Measurements from ENCODE around the gene CHML. TPM values are rescaled to one million over a fixed set of nuclear protein-coding genes. Genes with fewer than 3 reads are reported as not detected.

Gene CHML
- total and polyA plus RNA-seq, 8 donors = 1.1 to 26.4 (median 2.8) TPM

GRCh38 chr1:241635556-241636152, 4.5 kb downstream of the CHML start:
- intact Hi-C loops (cut with DNase I; ENCODE audit: low total_unique reads) = no loop called here
- no peak overlapping the region for H3K4me3 ChIP-seq
- TF ChIP-seq CTCF (IDR thresholded peaks at IDR 0.05) (no peak), POLR2AphosphoS5 (IDR thresholded peaks at IDR 0.05) (no peak), POLR2A (IDR thresholded peaks at IDR 0.05) (no peak), EP300 (IDR thresholded peaks at IDR 0.05) (no peak)
- H3K27me3 ChIP-seq = no peaks in the 10 kb centered on the region
- H3K9me3 ChIP-seq = no peaks in the 10 kb centered on the region
- H3K36me3 ChIP-seq = peaks cover 0 to 19% (median 11%) of the 10 kb centered on the region in 4 donors
- H3K4me1 ChIP-seq = peaks cover 2 to 38% (median 25%) of the 10 kb centered on the region in 4 donors
- no peak for DNase-seq
- 88 to 94% (median 92%) methylated on average over 4 of the region's 4 CpGs for WGBS, 5 donors
- no peak overlapping the region for H3K27ac ChIP-seq

- DNase-seq = no peak
- H3K36me3 ChIP-seq = peaks cover 0 to 19% (median 11%) of the 10 kb centered on the region in 4 donors
- WGBS, 5 donors = 91 to 97% (median 94%) methylated on average over 3 of the region's 3 CpGs
Measured at GRCh38 chr1:241632987-241633386, 7.2 kb downstream of the CHML start.

GRCh38 chr1:241631674-241632073, 8.5 kb downstream of the CHML start:
- intact Hi-C loops (cut with DNase I; ENCODE audit: low total_unique reads) = no loop called here
- Histone ChIP-seq H3K9me3 (no peaks in the 10 kb centered on the region), H3K36me3 (peaks cover 0 to 19% (median 11%) of the 10 kb centered on the region in 4 donors), H3K27ac (no peak overlapping the region), H3K27me3 (no peaks in the 10 kb centered on the region), H3K4me3 (no peak overlapping the region), H3K4me1 (peaks cover 0 to 18% (median under 1%) of the 10 kb centered on the region in 4 donors)
- DNase-seq = no peak
- 55 to 67% (median 58%) methylated on average over 5 of the region's 5 CpGs for WGBS, 5 donors
- TF ChIP-seq EP300 (IDR thresholded peaks at IDR 0.05) (no peak), POLR2A (IDR thresholded peaks at IDR 0.05) (no peak), POLR2AphosphoS5 (IDR thresholded peaks at IDR 0.05) (no peak), CTCF (IDR thresholded peaks at IDR 0.05) (no peak)

More at GRCh38 chr1:241632987-241633386, 7.2 kb downstream of the CHML start:
- no peak for TF ChIP-seq POLR2AphosphoS5 (IDR thresholded peaks at IDR 0.05)
- TF ChIP-seq POLR2A (IDR thresholded peaks at IDR 0.05) = no peak
- TF ChIP-seq CTCF (IDR thresholded peaks at IDR 0.05) = no peak
- no peak for TF ChIP-seq EP300 (IDR thresholded peaks at IDR 0.05)
- intact Hi-C loops (cut with DNase I; ENCODE audit: low total_unique reads) = no loop called here
- Histone ChIP-seq H3K27ac (no peak overlapping the region), H3K9me3 (no peaks in the 10 kb centered on the region), H3K4me1 (peaks cover 0 to 22% (median 13%) of the 10 kb centered on the region in 4 donors), H3K27me3 (no peaks in the 10 kb centered on the region), H3K4me3 (no peak overlapping the region)

- Histone ChIP-seq H3K4me1 (peaks cover 0 to 11% (median 0%) of the 10 kb centered on the region in 4 donors), H3K27me3 (no peaks in the 10 kb centered on the region), H3K9me3 (no peaks in the 10 kb centered on the region), H3K27ac (no peak overlapping the region), H3K36me3 (peaks cover 0 to 19% (median 11%) of the 10 kb centered on the region in 4 donors), H3K4me3 (no peak overlapping the region)
- intact Hi-C loops (cut with DNase I; ENCODE audit: low total_unique reads) = no loop called here
- no peak for TF ChIP-seq CTCF (IDR thresholded peaks at IDR 0.05)
- no peak for TF ChIP-seq POLR2AphosphoS5 (IDR thresholded peaks at IDR 0.05)
- TF ChIP-seq POLR2A (IDR thresholded peaks at IDR 0.05) = no peak
- no peak for TF ChIP-seq EP300 (IDR thresholded peaks at IDR 0.05)
- 94 to 99% (median 96%) methylated on average over 2 of the region's 2 CpGs for WGBS, 5 donors
- no peak for DNase-seq
Measured at GRCh38 chr1:241630899-241631298, 9.3 kb downstream of the CHML start.
